DOHH2 (cell line): ENCODE results near the gene ZNF398.

Experiments used
- H3F3A ChIP-seq: fragments of 200-600 bp; sonication (generic), shearing (Covaris generic); 2 replicates; pipeline ENCODE4 v1.6.0; 2016; ENCODE audit warnings: antibody characterized with exemption, mild to moderate bottlenecking; ENCODE audit not compliant: control insufficient read depth, insufficient read depth
- H3K27ac ChIP-seq: fragments of 200-600 bp; sonication (generic); 2 replicates; pipeline ENCODE4 v1.5.1; 2014; ENCODE audit warnings: low read depth, mild to moderate bottlenecking, low read length, moderate library complexity
- H3K27me3 ChIP-seq: fragments of 200-600 bp; sonication (generic); 2 replicates; pipeline ENCODE4 v1.6.1; 2014; ENCODE audit warnings: mild to moderate bottlenecking, low read length, mixed read lengths; ENCODE audit not compliant: control insufficient read depth
- H3K36me3 ChIP-seq: fragments of 200-600 bp; sonication (generic); 2 replicates; pipeline ENCODE4 v1.6.1; 2014; ENCODE audit warnings: mild to moderate bottlenecking, low read length, moderate library complexity, mixed read lengths; ENCODE audit not compliant: control insufficient read depth
- H3K4me1 ChIP-seq: fragments of 200-600 bp; sonication (generic); 2 replicates; pipeline ENCODE4 v1.6.1; 2014; ENCODE audit warnings: mild to moderate bottlenecking, low read length, mixed read lengths; ENCODE audit not compliant: control insufficient read depth
- H3K4me2 ChIP-seq: fragments of 200-600 bp; sonication (generic); 2 replicates; pipeline ENCODE4 v1.6.0; 2014; ENCODE audit warnings: mild to moderate bottlenecking, low read length, moderate library complexity
- H3K4me3 ChIP-seq: fragments of 200-600 bp; sonication (generic); 2 replicates; pipeline ENCODE4 v1.5.1; 2014; ENCODE audit warnings: mild to moderate bottlenecking, low read length, mixed read lengths
- H3K79me2 ChIP-seq: fragments of 200-600 bp; sonication (generic); 2 replicates; pipeline ENCODE4 v1.6.1; 2014; ENCODE audit warnings: mild to moderate bottlenecking, low read length, mixed read lengths; ENCODE audit not compliant: control insufficient read depth
- H3K9me2 ChIP-seq: fragments of 200-600 bp; sonication (generic); replicated peaks from 2 replicates; pipeline ENCODE4 v1.6.1; 2014; ENCODE audit warnings: mild to moderate bottlenecking, low read length, mixed read lengths; ENCODE audit not compliant: control insufficient read depth
- H3K9me3 ChIP-seq: fragments of 200-600 bp; sonication (generic); 2 replicates; pipeline ENCODE4 v1.6.1; 2014; ENCODE audit warnings: antibody characterized with exemption, low read length, mixed read lengths; ENCODE audit not compliant: control insufficient read depth, insufficient read depth
- H4K20me1 ChIP-seq: fragments of 200-600 bp; sonication (generic); 2 replicates; pipeline ENCODE4 v1.6.0; 2014; ENCODE audit warnings: low read depth, mild to moderate bottlenecking, antibody characterized with exemption, low read length, moderate library complexity; ENCODE audit not compliant: control insufficient read depth, insufficient read depth
- CTCF ChIP-seq: fragments of 200-600 bp; sonication (generic); IDR thresholded peaks from one replicate; pipeline ENCODE4 v1.5.1; 2014; ENCODE audit warnings: antibody characterized with exemption, mild to moderate bottlenecking, low read depth, low read length; ENCODE audit not compliant: poor library complexity, severe bottlenecking
- EZH2phosphoT487 ChIP-seq: fragments of 200-600 bp; sonication (generic); IDR thresholded peaks from 2 replicates; pipeline ENCODE4 v1.6.1; 2017; ENCODE audit warnings: borderline replicate concordance, mild to moderate bottlenecking, antibody characterized with exemption, low read length, moderate library complexity, mixed read lengths

Gene ZNF398

GRCh38 chr7:149220534-149220933 is 73.3 kb downstream of the ZNF398 start:
- Histone ChIP-seq H3K27ac (no peak overlapping the region), H3K4me1 (no peaks in the 10 kb centered on the region), H3K4me2 (no peak overlapping the region), H3K79me2 (no peaks in the 10 kb centered on the region), H3K27me3 (no peaks in the 10 kb centered on the region), H3K9me2 (no peaks in the 10 kb centered on the region), H3K9me3 (no peaks in the 10 kb centered on the region), H3K36me3 (peaks cover 69% of the 10 kb centered on the region), H4K20me1 (no peaks in the 10 kb centered on the region), H3F3A (no peaks in the 10 kb centered on the region), H3K4me3 (no peak overlapping the region)
- TF ChIP-seq EZH2phosphoT487 (no peak), CTCF (no peak)

- Histone ChIP-seq H3K27me3 (no peaks in the 10 kb centered on the region), H3K4me1 (no peaks in the 10 kb centered on the region), H3K4me2 (no peak overlapping the region), H3K36me3 (peaks cover 48% of the 10 kb centered on the region), H3K4me3 (no peak overlapping the region), H4K20me1 (no peaks in the 10 kb centered on the region), H3F3A (no peaks in the 10 kb centered on the region; the same call in 1 of the 2 replicates), H3K9me2 (no peaks in the 10 kb centered on the region), H3K9me3 (no peaks in the 10 kb centered on the region), H3K27ac (no peak overlapping the region), H3K79me2 (no peaks in the 10 kb centered on the region)
- no peak for TF ChIP-seq CTCF
- TF ChIP-seq EZH2phosphoT487: no peak
Measured at GRCh38 chr7:149223176-149223575, 75.9 kb downstream of the ZNF398 start.

GRCh38 chr7:149223761-149224160 is 76.5 kb downstream of the ZNF398 start:
- Histone ChIP-seq H3K9me2 (no peaks in the 10 kb centered on the region), H3K79me2 (no peaks in the 10 kb centered on the region), H3K4me1 (no peaks in the 10 kb centered on the region), H4K20me1 (no peaks in the 10 kb centered on the region), H3K36me3 (peaks cover 42% of the 10 kb centered on the region), H3K27me3 (no peaks in the 10 kb centered on the region), H3K4me3 (no peak overlapping the region), H3K9me3 (no peaks in the 10 kb centered on the region), H3F3A (no peaks in the 10 kb centered on the region; the same call in 1 of the 2 replicates), H3K4me2 (no peak overlapping the region), H3K27ac (no peak overlapping the region)
- TF ChIP-seq CTCF (no peak), EZH2phosphoT487 (no peak)
